Smooth muscle cell (in vitro differentiated cells): ENCODE measurements around the gene TSEN2. TPM values are rescaled to one million over a fixed set of nuclear protein-coding genes. Genes with fewer than 3 reads are reported as not detected.

ENCODE experiments used
- DNase-seq: peaks from one replicate; lab custom pipeline; 2025; ENCODE audit not compliant: unreplicated experiment; lab: John Stamatoyannopoulos, UW
- H2AFZ ChIP-seq: fragments of 200-600 bp; sonication (generic); 2 replicates; pipeline ENCODE4 v1.6.0; 2016; ENCODE audit warnings: antibody characterized with exemption, low read depth, mild to moderate bottlenecking
- H3F3A ChIP-seq: fragments of 200-600 bp; sonication (generic); 2 replicates; pipeline ENCODE4 v1.6.0; 2017; ENCODE audit warnings: antibody characterized with exemption, low read depth
- H3K27ac ChIP-seq: fragments of 200-600 bp; sonication (generic); 2 replicates; pipeline ENCODE4 v1.5.1; 2016; ENCODE audit warnings: low read depth, mild to moderate bottlenecking
- H3K27me3 ChIP-seq: fragments of 200-600 bp; sonication (generic); 2 replicates; pipeline ENCODE4 v1.6.1; 2016; ENCODE audit warnings: low read depth, mild to moderate bottlenecking
- H3K36me3 ChIP-seq: fragments of 200-600 bp; sonication (generic); 2 replicates; pipeline ENCODE4 v1.5.1; 2016; ENCODE audit warnings: low read depth
- H3K4me1 ChIP-seq: fragments of 200-600 bp; sonication (generic); 2 replicates; pipeline ENCODE4 v1.5.1; 2016; ENCODE audit warnings: low read depth
- H3K4me2 ChIP-seq: fragments of 200-600 bp; sonication (generic); 2 replicates; pipeline ENCODE4 v1.6.0; 2016; ENCODE audit warnings: mild to moderate bottlenecking
- H3K4me3 ChIP-seq: fragments of 200-600 bp; sonication (generic); 2 replicates; pipeline ENCODE4 v1.5.1; 2016; ENCODE audit warnings: mild to moderate bottlenecking
- H3K79me2 ChIP-seq: fragments of 200-600 bp; sonication (generic); 2 replicates; pipeline ENCODE4 v1.6.0; 2016; ENCODE audit warnings: low read depth, mild to moderate bottlenecking
- H3K9ac ChIP-seq: fragments of 200-600 bp; sonication (generic); 2 replicates; pipeline ENCODE4 v1.6.0; 2016; ENCODE audit warnings: low read depth
- H3K9me3 ChIP-seq: fragments of 200-600 bp; sonication (generic); replicated peaks from 2 replicates; pipeline ENCODE4 v1.5.1; 2016; ENCODE audit warnings: low read depth
- H4K20me1 ChIP-seq: fragments of 200-600 bp; sonication (generic); 2 replicates; pipeline ENCODE4 v1.6.0; 2016; ENCODE audit warnings: low read depth
- WGBS: methylation state at CpG from one replicate; pipeline ENCODE4 v1.1.7; 2016; ENCODE audit warnings: low lambda C conversion rate; 5-methylcytosine and 5-hydroxymethylcytosine counted together
- polyA plus RNA-seq: library from polyadenylated mRNA; unstranded; fragments of >200 nt; fragmentation: Nextera tagmentation; extraction: Ambion mirVana; gene quantifications from 2 replicates; pipeline ENCODE4 v1.2.1, GENCODE V29; 2016
- total RNA-seq: library from RNA; depleted of rRNA; stranded (reverse); fragments of >200 nt; gene quantifications from 2 replicates; pipeline ENCODE4 v1.2.3, GENCODE V29; 2014
- TF ChIP-seq, protein P1 (sequence below): fragments of 200-600 bp; sonication (generic); IDR thresholded peaks from 2 replicates; pipeline ENCODE4 v1.5.1; 2017; ENCODE audit warnings: borderline replicate concordance, mild to moderate bottlenecking, antibody characterized with exemption; ENCODE audit not compliant: insufficient read depth, poor library complexity, severe bottlenecking

The TSEN2 gene
- total and polyA plus RNA-seq, 2 experiments from 2014 or later = 3.6 to 3.9 TPM

DNA sequence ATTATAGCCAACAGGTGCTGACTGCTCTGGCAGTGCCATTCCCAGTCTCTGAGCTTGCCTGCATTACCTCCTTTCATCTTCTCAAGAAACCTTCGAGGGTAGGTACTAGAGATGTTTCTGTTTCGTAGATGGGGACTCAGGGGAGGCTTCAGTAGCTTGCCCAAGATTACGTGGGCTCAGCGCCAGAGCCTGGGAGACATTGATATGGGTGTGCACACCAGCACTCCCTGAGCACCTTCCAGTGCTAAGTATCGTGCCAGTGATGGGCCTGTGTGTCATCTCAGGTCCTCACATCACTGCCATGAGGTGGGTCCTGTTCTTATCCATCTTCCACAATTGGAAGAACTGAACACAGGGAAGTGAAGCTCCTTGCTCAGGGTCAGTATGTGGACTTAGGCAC is 15.2 kb downstream of the TSEN2 start:
- H3F3A ChIP-seq = no peaks in the 10 kb centered on the region
- H3K9ac ChIP-seq = no peak overlapping the region
- no peaks in the 10 kb centered on the region for H3K36me3 ChIP-seq
- no peak overlapping the region for H2AFZ ChIP-seq
- H3K27ac ChIP-seq = no peak overlapping the region
- H3K4me2 ChIP-seq = no peak overlapping the region
- DNase-seq = no peak
- WGBS = 99% methylated on average over 5 of the region's 5 CpGs
- H3K4me1 ChIP-seq = no peaks in the 10 kb centered on the region
- TF ChIP-seq, protein P1, sequence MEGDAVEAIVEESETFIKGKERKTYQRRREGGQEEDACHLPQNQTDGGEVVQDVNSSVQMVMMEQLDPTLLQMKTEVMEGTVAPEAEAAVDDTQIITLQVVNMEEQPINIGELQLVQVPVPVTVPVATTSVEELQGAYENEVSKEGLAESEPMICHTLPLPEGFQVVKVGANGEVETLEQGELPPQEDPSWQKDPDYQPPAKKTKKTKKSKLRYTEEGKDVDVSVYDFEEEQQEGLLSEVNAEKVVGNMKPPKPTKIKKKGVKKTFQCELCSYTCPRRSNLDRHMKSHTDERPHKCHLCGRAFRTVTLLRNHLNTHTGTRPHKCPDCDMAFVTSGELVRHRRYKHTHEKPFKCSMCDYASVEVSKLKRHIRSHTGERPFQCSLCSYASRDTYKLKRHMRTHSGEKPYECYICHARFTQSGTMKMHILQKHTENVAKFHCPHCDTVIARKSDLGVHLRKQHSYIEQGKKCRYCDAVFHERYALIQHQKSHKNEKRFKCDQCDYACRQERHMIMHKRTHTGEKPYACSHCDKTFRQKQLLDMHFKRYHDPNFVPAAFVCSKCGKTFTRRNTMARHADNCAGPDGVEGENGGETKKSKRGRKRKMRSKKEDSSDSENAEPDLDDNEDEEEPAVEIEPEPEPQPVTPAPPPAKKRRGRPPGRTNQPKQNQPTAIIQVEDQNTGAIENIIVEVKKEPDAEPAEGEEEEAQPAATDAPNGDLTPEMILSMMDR = no peak
- no peaks in the 10 kb centered on the region for H3K79me2 ChIP-seq
- H3K9me3 ChIP-seq = no peaks in the 10 kb centered on the region
- no peaks in the 10 kb centered on the region for H4K20me1 ChIP-seq
- H3K4me3 ChIP-seq = no peak overlapping the region
- no peaks in the 10 kb centered on the region for H3K27me3 ChIP-seq

DNA sequence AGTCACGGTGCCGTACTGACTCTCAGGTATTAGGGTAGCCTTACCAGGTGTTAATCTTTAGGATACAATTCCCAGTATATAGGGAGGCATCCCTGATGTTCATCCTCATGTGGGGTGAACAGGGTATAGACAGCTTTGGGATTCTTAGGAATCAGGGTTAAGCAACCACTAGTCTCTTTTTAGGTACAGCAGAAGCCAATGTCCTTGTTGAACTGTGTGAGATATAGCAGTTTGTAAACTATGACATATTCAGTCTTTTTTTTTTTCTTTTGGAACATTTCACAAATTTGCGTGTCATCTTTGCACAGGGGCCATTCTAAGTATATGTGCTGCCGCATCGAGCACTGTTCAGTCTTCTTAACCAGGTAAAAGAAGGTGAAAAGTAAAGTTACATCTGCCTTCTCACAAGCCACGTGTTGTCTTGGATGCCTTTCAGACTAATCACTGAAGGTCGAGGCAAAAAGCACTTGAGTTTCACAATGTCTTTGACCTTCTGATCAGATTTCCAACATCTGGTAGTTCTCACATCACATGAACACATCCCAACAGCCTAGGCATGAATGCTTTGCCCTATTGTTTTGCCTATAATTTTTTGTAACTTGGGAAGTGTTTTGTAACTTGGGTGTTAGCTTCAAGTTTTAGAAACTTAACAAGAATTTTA is 17.2 kb downstream of the TSEN2 start:
- Histone ChIP-seq H3K4me1 (no peaks in the 10 kb centered on the region), H4K20me1 (no peaks in the 10 kb centered on the region), H2AFZ (no peak overlapping the region), H3K79me2 (no peaks in the 10 kb centered on the region), H3K27me3 (no peaks in the 10 kb centered on the region), H3K4me2 (no peak overlapping the region), H3K4me3 (no peak overlapping the region), H3K36me3 (no peaks in the 10 kb centered on the region), H3K9ac (no peak overlapping the region), H3F3A (no peaks in the 10 kb centered on the region), H3K27ac (no peak overlapping the region), H3K9me3 (no peaks in the 10 kb centered on the region)
- TF ChIP-seq, protein P1 = no peak
- no peak for DNase-seq
- 82% methylated on average over 7 of the region's 7 CpGs for WGBS

DNA sequence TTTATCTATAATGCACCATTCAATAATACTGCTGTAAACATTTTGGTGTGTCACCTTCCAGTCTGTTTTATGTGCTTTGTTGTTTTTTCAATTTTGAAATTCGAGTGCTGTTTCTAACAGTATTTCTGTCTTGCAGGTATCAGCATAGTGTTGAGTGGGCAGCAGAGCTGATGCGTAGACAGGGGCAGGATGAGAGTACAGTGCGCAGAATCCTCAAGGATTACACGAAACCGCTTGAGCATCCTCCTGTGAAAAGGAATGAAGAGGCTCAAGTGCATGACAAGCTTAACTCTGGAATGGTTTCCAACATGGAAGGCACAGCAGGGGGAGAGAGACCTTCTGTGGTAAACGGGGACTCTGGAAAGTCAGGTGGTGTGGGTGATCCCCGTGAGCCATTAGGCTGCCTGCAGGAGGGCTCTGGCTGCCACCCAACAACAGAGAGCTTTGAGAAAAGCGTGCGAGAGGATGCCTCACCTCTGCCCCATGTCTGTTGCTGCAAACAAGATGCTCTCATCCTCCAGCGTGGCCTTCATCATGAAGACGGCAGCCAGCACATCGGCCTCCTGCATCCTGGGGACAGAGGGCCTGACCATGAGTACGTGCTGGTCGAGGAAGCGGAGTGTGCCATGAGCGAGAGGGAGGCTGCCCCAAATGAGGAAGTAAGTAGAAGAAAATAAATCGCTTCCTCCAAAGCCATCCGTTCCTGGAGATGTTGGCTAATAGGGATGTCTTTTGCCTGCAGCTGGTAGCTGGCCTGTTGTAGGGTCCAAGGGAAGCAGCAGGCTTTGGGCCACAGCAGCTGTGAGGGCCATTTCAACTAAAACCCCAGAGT is 19.1 kb downstream of the TSEN2 start:
- H3K36me3 ChIP-seq = no peaks in the 10 kb centered on the region
- no peak overlapping the region for H3K4me3 ChIP-seq
- no peak for DNase-seq
- no peaks in the 10 kb centered on the region for H3K79me2 ChIP-seq
- H3K27ac ChIP-seq = no peak overlapping the region
- no peaks in the 10 kb centered on the region for H4K20me1 ChIP-seq
- H3K4me2 ChIP-seq = no peak overlapping the region
- no peaks in the 10 kb centered on the region for H3K9me3 ChIP-seq
- H2AFZ ChIP-seq = no peak overlapping the region
- no peaks in the 10 kb centered on the region for H3K4me1 ChIP-seq
- no peak overlapping the region for H3K9ac ChIP-seq
- H3F3A ChIP-seq = peaks cover 11% of the 10 kb centered on the region
- H3K27me3 ChIP-seq = no peaks in the 10 kb centered on the region
- TF ChIP-seq, protein P1 = no peak
- WGBS = 94% methylated on average over 18 of the region's 18 CpGs
